Neural progenitor cell (in vitro differentiated cells): Measurements from ENCODE around the gene FLCN.

ENCODE experiments used
- EZH2phosphoT487 ChIP-seq: fragments of 200-600 bp; sonication (generic); IDR thresholded peaks from 2 replicates; pipeline ENCODE4 v1.6.1; 2017; ENCODE audit warnings: antibody characterized with exemption
- TF ChIP-seq, protein P1 (sequence below): fragments of 200-600 bp; sonication (generic); IDR thresholded peaks from 2 replicates; pipeline ENCODE4 v1.5.1; 2017; ENCODE audit warnings: antibody characterized with exemption, mild to moderate bottlenecking

GRCh38 chr17:17254036-17254435 is 17.1 kb upstream of the FLCN start:
- TF ChIP-seq, protein P1, sequence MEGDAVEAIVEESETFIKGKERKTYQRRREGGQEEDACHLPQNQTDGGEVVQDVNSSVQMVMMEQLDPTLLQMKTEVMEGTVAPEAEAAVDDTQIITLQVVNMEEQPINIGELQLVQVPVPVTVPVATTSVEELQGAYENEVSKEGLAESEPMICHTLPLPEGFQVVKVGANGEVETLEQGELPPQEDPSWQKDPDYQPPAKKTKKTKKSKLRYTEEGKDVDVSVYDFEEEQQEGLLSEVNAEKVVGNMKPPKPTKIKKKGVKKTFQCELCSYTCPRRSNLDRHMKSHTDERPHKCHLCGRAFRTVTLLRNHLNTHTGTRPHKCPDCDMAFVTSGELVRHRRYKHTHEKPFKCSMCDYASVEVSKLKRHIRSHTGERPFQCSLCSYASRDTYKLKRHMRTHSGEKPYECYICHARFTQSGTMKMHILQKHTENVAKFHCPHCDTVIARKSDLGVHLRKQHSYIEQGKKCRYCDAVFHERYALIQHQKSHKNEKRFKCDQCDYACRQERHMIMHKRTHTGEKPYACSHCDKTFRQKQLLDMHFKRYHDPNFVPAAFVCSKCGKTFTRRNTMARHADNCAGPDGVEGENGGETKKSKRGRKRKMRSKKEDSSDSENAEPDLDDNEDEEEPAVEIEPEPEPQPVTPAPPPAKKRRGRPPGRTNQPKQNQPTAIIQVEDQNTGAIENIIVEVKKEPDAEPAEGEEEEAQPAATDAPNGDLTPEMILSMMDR, result no peak
- no peak for TF ChIP-seq EZH2phosphoT487
